AG09319 (cell line): ENCODE measurements around the gene NUDC.
"Not testable (repeated sequence)": the region's sequence is repeated elsewhere in the genome, so short reads cannot be mapped to it uniquely, and the experiment has no call there.

Experiments
- DNase-seq: peaks from one replicate; pipeline ENCODE4 v3.0.0-alpha.2; 2010; ENCODE audit warnings: low read depth; ENCODE audit errors: extremely low read depth
- TF ChIP-seq, protein P1 (sequence below): IDR thresholded peaks from 2 replicates; pipeline ENCODE4 v1.5.1; 2011; ENCODE audit warnings: low read depth, mild to moderate bottlenecking, inconsistent platforms, low read length, moderate library complexity

NUDC gene

DNA sequence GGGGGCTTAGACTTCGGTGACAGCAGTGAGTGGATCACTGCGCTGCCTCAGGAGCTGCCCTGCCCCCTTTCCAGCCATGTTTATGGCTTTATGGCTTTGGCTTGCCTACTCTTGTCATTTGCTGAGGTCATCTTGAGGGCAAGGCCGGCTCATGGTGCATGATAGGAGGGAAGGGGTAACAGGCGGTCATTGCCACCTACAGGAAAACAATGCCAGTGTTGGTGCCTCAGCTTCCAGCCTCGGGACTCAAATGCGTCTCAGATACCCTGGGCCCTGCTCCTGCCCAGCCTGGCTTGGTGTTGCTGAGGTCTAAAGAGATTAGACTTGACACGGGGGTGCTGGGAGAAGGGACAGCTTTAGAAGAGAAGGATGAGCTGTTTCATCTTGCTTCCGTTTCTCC, 24.2 kb downstream of the NUDC start:
- no peak for DNase-seq

DNA sequence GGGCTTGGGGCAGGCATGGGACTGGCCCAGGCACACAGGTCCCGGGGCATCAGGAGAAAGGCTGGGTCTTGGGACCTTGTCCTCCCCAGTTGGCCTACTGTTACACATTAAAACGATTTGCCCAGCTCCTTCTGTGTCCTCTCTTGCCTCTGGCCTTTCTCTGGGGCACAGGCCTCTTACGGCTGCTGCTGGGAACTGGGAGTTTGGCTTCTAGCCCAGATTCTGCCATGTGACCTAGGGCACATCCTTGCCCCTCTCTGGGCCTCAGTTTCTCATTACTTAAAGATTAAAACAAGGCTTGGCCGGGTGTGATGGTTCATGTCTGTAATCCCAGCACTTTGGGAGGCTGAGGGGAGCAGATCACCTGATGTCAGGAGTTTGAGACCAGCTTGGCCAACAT, 24.7 kb downstream of the NUDC start:
- TF ChIP-seq, protein P1, sequence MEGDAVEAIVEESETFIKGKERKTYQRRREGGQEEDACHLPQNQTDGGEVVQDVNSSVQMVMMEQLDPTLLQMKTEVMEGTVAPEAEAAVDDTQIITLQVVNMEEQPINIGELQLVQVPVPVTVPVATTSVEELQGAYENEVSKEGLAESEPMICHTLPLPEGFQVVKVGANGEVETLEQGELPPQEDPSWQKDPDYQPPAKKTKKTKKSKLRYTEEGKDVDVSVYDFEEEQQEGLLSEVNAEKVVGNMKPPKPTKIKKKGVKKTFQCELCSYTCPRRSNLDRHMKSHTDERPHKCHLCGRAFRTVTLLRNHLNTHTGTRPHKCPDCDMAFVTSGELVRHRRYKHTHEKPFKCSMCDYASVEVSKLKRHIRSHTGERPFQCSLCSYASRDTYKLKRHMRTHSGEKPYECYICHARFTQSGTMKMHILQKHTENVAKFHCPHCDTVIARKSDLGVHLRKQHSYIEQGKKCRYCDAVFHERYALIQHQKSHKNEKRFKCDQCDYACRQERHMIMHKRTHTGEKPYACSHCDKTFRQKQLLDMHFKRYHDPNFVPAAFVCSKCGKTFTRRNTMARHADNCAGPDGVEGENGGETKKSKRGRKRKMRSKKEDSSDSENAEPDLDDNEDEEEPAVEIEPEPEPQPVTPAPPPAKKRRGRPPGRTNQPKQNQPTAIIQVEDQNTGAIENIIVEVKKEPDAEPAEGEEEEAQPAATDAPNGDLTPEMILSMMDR = no peak
- no peak for DNase-seq

More for the DNA sequence above, 24.2 kb downstream of the NUDC start:
- TF ChIP-seq, protein P1 = no peak

GRCh38 chr1:26948725-26949057, 27.1 kb downstream of the NUDC start:
- DNase-seq = not testable (repeated sequence)

DNA sequence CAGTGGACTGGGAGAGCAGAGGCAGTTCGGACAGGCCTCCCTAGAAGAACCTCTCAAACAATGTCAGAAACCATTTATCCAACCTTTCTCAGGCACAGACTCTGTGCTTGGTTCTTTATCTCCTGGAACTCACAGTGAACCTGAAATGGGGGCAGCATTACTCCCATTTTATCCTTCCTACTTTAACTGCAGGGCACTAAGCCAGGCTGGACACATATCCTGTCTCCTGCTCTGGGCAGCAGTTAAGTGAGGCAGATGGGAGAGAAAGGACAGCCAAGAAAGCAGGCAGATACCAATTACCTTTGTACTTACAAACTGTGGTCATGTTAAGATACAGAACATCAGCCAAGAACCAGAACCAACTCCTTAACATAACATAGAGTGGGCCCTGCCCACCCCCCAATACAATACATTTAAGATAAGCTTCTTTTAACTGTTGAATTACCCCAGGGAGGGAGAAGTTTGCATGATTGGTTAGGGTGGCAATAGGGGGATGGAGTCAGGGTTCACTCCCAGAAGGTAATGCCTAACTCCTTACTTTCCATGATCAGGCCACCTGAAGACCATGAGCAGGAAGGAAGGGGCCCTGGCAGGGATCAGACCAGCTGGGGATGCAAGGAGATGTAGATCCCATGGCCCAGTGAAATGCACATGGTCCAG, 27.9 kb downstream of the NUDC start:
- TF ChIP-seq, protein P1 = no peak
- DNase-seq = no peak

GRCh38 chr1:26949926-26950319, 28.4 kb downstream of the NUDC start:
- DNase-seq = no peak
- TF ChIP-seq, protein P1 = no peak

GRCh38 chr1:26950602-26951001, 29.1 kb downstream of the NUDC start:
- TF ChIP-seq, protein P1 = no peak
- DNase-seq = no peak

DNA sequence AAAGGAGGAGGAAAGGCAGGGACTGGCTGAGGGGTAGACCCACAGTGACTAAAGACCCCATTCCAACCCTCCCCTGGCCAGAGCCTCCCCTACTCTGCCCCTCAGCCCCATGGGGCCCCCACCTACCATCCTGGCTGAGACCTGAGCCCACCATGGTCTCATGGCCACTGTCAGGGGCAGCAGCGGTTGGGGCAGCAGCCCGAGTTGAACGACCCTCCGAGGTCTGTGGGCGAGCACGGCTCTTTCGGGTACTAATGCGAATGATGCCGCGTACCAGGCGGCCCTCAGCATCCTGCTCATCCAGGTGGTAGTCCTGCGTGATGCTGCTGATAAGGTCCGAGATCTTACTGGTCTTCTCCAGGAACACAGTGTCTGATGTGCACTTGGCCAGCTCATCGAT, 29.7 kb downstream of the NUDC start:
- no peak for DNase-seq

More for the DNA sequence above, 29.7 kb downstream of the NUDC start:
- TF ChIP-seq, protein P1 = no peak
